H9 (cell line): ENCODE measurements around the gene ADAMTS17. TPM values are rescaled to one million over a fixed set of nuclear protein-coding genes. Genes with fewer than 3 reads are reported as not detected.

ENCODE experiments used
- DNase-seq: peaks from one replicate; pipeline ENCODE4 v3.0.0-alpha.2; 2017
- H2AFZ ChIP-seq: one replicate; pipeline ENCODE4 v1.6.1; 2013; ENCODE audit warnings: mild to moderate bottlenecking, low read length, control low read depth, moderate library complexity
- H2AK5ac ChIP-seq: 2 replicates; pipeline ENCODE4 v1.6.1; 2013; ENCODE audit warnings: low read length, control low read depth, mixed read lengths; ENCODE audit not compliant: insufficient read length
- H2BK120ac ChIP-seq: one replicate; pipeline ENCODE4 v1.6.1; 2013; ENCODE audit warnings: low read depth, mild to moderate bottlenecking, low read length, control low read depth, inconsistent platforms; ENCODE audit not compliant: poor library complexity, severe bottlenecking
- H2BK12ac ChIP-seq: 2 replicates; pipeline ENCODE4 v1.6.1; 2013; ENCODE audit warnings: low read length, control low read depth, mixed read lengths, low read depth; ENCODE audit not compliant: insufficient read length
- H2BK15ac ChIP-seq: 2 replicates; pipeline ENCODE4 v1.6.1; 2013; ENCODE audit warnings: low read depth, low read length, control low read depth
- H2BK20ac ChIP-seq: one replicate; pipeline ENCODE4 v1.6.1; 2013; ENCODE audit warnings: low read depth, mild to moderate bottlenecking, low read length, control low read depth, inconsistent platforms; ENCODE audit not compliant: poor library complexity, severe bottlenecking
- H2BK5ac ChIP-seq: 2 replicates; pipeline ENCODE4 v1.6.1; 2013; ENCODE audit warnings: low read length, control low read depth, mixed read lengths; ENCODE audit not compliant: insufficient read length
- H3K14ac ChIP-seq: 2 replicates; pipeline ENCODE4 v1.6.1; 2013; ENCODE audit warnings: low read length, control low read depth; ENCODE audit not compliant: insufficient read depth
- H3K18ac ChIP-seq: 2 replicates; pipeline ENCODE4 v1.6.1; 2013; ENCODE audit warnings: low read depth, mild to moderate bottlenecking, mixed read lengths, low read length, control low read depth; ENCODE audit not compliant: insufficient read length
- H3K23ac ChIP-seq: 2 replicates; pipeline ENCODE4 v1.6.1; 2013; ENCODE audit warnings: low read length, control low read depth, mixed read lengths, low read depth; ENCODE audit not compliant: insufficient read length
- H3K23me2 ChIP-seq: 2 replicates; pipeline ENCODE4 v1.6.1; 2013; ENCODE audit warnings: low read depth, mild to moderate bottlenecking, mixed read lengths, low read length, control low read depth; ENCODE audit not compliant: insufficient read length, poor library complexity, severe bottlenecking
- H3K27ac ChIP-seq: 2 replicates; pipeline ENCODE4 v1.5.1; 2013; ENCODE audit warnings: low read length, control low read depth, mixed read lengths, low read depth; ENCODE audit not compliant: insufficient read length
- H3K27me3 ChIP-seq: 2 replicates; pipeline ENCODE4 v1.6.1; 2013; ENCODE audit warnings: low read length, control low read depth, inconsistent platforms; ENCODE audit not compliant: insufficient read depth
- H3K4ac ChIP-seq: 2 replicates; pipeline ENCODE4 v1.6.1; 2013; ENCODE audit warnings: low read depth, mild to moderate bottlenecking, control low read depth, inconsistent platforms, low read length, moderate library complexity
- H3K4me1 ChIP-seq: 2 replicates; pipeline ENCODE4 v1.6.1; 2013; ENCODE audit warnings: low read length, control low read depth, inconsistent platforms; ENCODE audit not compliant: insufficient read depth
- H3K4me2 ChIP-seq: 2 replicates; pipeline ENCODE4 v1.6.1; 2013; ENCODE audit warnings: low read length, control low read depth, mixed read lengths; ENCODE audit not compliant: insufficient read length, insufficient read depth
- H3K56ac ChIP-seq: 2 replicates; pipeline ENCODE4 v1.6.1; 2013; ENCODE audit warnings: low read depth, mild to moderate bottlenecking, mixed read lengths, low read length, control low read depth; ENCODE audit not compliant: insufficient read length
- H3K79me1 ChIP-seq: 2 replicates; pipeline ENCODE4 v1.6.1; 2013; ENCODE audit warnings: low read depth, mild to moderate bottlenecking, moderate library complexity, low read length, control low read depth, inconsistent platforms; ENCODE audit not compliant: insufficient read depth, poor library complexity, severe bottlenecking
- H3K79me2 ChIP-seq: 2 replicates; pipeline ENCODE4 v1.6.1; 2013; ENCODE audit warnings: low read length, control low read depth, inconsistent platforms; ENCODE audit not compliant: insufficient read depth
- H3K9ac ChIP-seq: 2 replicates; pipeline ENCODE4 v1.6.1; 2013; ENCODE audit warnings: low read length, control low read depth, mixed read lengths; ENCODE audit not compliant: insufficient read length; ENCODE audit errors: extremely low read depth
- H3K9me3 ChIP-seq: one replicate; pipeline ENCODE4 v1.6.1; 2013; ENCODE audit warnings: low read depth, low read length, inconsistent platforms; ENCODE audit not compliant: control insufficient read depth
- H3T11ph ChIP-seq: one replicate; pipeline ENCODE4 v1.6.1; 2013; ENCODE audit warnings: mild to moderate bottlenecking, low read length, control low read depth, inconsistent platforms
- H4K20me1 ChIP-seq: one replicate; pipeline ENCODE4 v1.6.1; 2013; ENCODE audit not compliant: control insufficient read depth, insufficient read length, insufficient read depth
- H4K5ac ChIP-seq: 2 replicates; pipeline ENCODE4 v1.6.1; 2013; ENCODE audit warnings: low read depth, mild to moderate bottlenecking, mixed read lengths, low read length, control low read depth; ENCODE audit not compliant: insufficient read length
- H4K8ac ChIP-seq: replicated peaks from 2 replicates; pipeline ENCODE4 v1.6.1; 2013; ENCODE audit warnings: low read length, control low read depth, mixed read lengths, low read depth; ENCODE audit not compliant: insufficient read length
- H4K91ac ChIP-seq: 2 replicates; pipeline ENCODE4 v1.6.1; 2013; ENCODE audit warnings: low read depth, mild to moderate bottlenecking, moderate library complexity, mixed read lengths, low read length, control low read depth; ENCODE audit not compliant: insufficient read length
- H3K27ac Mint-ChIP-seq, 3 experiments: 2 replicates in 2 of 3; 3 replicates in 1 of 3; pipeline ENCODE4 v1.8.0; 2020 to 2021; ENCODE audit warnings: mixed read lengths in 3 of 3, mild to moderate bottlenecking in 1 of 3, moderate library complexity in 1 of 3
- H3K27me3 Mint-ChIP-seq: 2 replicates; pipeline ENCODE4 v1.8.0; 2021; ENCODE audit warnings: low read depth, mild to moderate bottlenecking, moderate library complexity, mixed read lengths
- H3K36me3 Mint-ChIP-seq, 3 experiments: 2 replicates in 2 of 3; 3 replicates in 1 of 3; pipeline ENCODE4 v1.8.0; 2020 to 2021; ENCODE audit warnings: low read depth in 3 of 3, mixed read lengths in 3 of 3; ENCODE audit not compliant: insufficient read depth in 1 of 3
- H3K4me1 Mint-ChIP-seq, 2 experiments: 2 replicates each; pipeline ENCODE4 v1.8.0; 2020; ENCODE audit warnings: mixed read lengths in 2 of 2
- H3K4me3 Mint-ChIP-seq, 2 experiments: 2 replicates in 1 of 2; 3 replicates in 1 of 2; pipeline ENCODE4 v1.8.0; 2020 to 2021; ENCODE audit warnings: mild to moderate bottlenecking in 2 of 2, mixed read lengths in 2 of 2, moderate library complexity in 1 of 2
- H3K9me3 Mint-ChIP-seq, 2 experiments: 2 replicates in 1 of 2; 3 replicates in 1 of 2; pipeline ENCODE4 v1.8.0; 2020; ENCODE audit warnings: mild to moderate bottlenecking in 2 of 2, mixed read lengths in 2 of 2, moderate library complexity in 1 of 2
- CTCF ChIP-seq: fragments of 200-600 bp; sonication (generic); conservative IDR thresholded peaks from 3 replicates; pipeline ENCODE4 v1.8.0; 2021; ENCODE audit warnings: antibody characterized with exemption, mild to moderate bottlenecking
- WGBS: extraction: QIAGEN DNeasy Blood & Tissue Kit; methylation state at CpG from one replicate; pipeline ENCODE4 v1.1.7; 2013; ENCODE audit warnings: missing lambda C conversion rate, low lambda C conversion rate, mixed read lengths; ENCODE audit not compliant: insufficient read length; ENCODE audit errors: extremely low coverage; 5-methylcytosine and 5-hydroxymethylcytosine counted together
- total RNA-seq: library from RNA; stranded (reverse); gene quantifications from 2 replicates; pipeline ENCODE4 v1.2.1, GENCODE V29; 2021

The ADAMTS17 gene
- total RNA-seq, 1 experiment from 2014 or later, result 2.9 TPM

DNA sequence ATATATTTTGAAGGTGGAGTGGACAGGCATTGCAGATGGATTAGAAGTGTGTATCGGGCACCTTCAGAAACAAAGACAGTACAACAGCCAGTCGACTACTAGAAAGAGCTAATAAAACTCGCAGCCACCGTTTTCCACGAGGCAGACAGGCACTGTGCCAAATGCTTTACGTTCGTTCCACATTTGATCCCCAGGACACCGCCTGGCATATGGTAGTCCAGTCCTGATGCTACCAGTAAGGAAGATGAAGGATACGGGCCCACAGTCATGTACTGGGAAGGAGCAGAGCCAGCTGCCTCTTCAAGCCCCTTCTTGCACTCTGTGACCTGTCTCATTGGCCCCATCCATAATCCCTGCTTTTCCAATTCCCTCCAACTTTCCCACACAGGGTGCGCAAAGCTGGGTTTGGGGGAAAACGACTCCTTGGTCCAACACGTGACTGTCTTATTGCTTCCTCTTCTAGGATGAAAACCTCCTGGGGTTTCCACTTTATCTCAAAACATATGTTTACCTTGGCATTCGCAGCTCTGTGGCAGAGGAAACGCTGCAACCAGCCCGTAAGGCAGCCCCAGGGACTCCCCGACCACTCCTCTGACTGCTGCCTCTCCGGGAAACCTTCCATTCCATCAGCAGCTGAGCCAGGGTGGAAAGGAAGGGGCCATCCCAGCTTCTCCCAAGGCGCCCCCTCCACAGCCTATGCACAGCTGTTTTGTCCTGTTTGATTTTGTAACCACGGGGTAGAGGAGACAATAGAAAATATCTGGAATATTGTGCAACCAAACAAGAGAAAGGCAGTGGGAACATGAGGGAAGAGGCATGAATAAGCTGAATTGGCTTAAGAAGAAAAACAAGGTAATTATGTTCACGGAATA is 107.4 kb downstream of the ADAMTS17 start:
- H2AK5ac ChIP-seq, result no peak overlapping the region
- H3K4me1 ChIP-seq, result no peaks in the 10 kb centered on the region
- H4K20me1 ChIP-seq, result no peaks in the 10 kb centered on the region
- no peak overlapping the region for H2BK15ac ChIP-seq
- H3K9me3 ChIP-seq, result no peaks in the 10 kb centered on the region
- no peak overlapping the region for H4K91ac ChIP-seq
- H3K4me2 ChIP-seq, result no peak overlapping the region
- no peak for DNase-seq
- H3K79me2 ChIP-seq, result no peaks in the 10 kb centered on the region
- Mint-ChIP-seq H3K4me1 (no peaks in the 10 kb centered on the region), H3K4me3 (no peak overlapping the region), H3K9me3 (no peaks in the 10 kb centered on the region), H3K27ac (peak overlapping the region in 1 of 3 experiments; percentile 39; a peak in 1 of 7 replicates), H3K27me3 (no peaks in the 10 kb centered on the region), H3K36me3 (peaks cover 0 to 2% (median 0%) of the 10 kb centered on the region in 3 experiments; a peak in 2 of 7 replicates)
- no peak overlapping the region for H3K9ac ChIP-seq
- no peak overlapping the region for H3K27ac ChIP-seq
- H2AFZ ChIP-seq, result no peak overlapping the region
- no peaks in the 10 kb centered on the region for H3K79me1 ChIP-seq
- no peak overlapping the region for H4K8ac ChIP-seq
- H3K27me3 ChIP-seq, result no peaks in the 10 kb centered on the region
- H3K14ac ChIP-seq, result no peak overlapping the region
- no peak overlapping the region for H2BK12ac ChIP-seq
- H3K23ac ChIP-seq, result no peak overlapping the region
- H3K23me2 ChIP-seq, result no peaks in the 10 kb centered on the region
- no peak overlapping the region for H3K4ac ChIP-seq
- no peak overlapping the region for H2BK20ac ChIP-seq
- no peak overlapping the region for H3K18ac ChIP-seq
- no peak overlapping the region for H4K5ac ChIP-seq
- no peak overlapping the region for H2BK5ac ChIP-seq
- H3K56ac ChIP-seq, result no peak overlapping the region
- TF ChIP-seq CTCF, result no peak
- H3T11ph ChIP-seq, result no peak overlapping the region
- no CpG with 5 or more reads among the region's 20 CpGs for WGBS
- no peak overlapping the region for H2BK120ac ChIP-seq
